Activated gamma-delta T cell treated with anti-CD3 and anti-CD28 coated beads, Interleukin-2, amount 50 U/mL, for 16 hours (primary cell): ENCODE results near the gene ZNF256.
A peak's percentile ranks its signal among the peaks of the same experiment; 100 is the strongest.

ENCODE experiments used
- DNase-seq: peaks from one replicate; pipeline ENCODE4 v3.0.0-alpha.2; 2020; ENCODE audit warnings: low read depth

The ZNF256 gene

DNA sequence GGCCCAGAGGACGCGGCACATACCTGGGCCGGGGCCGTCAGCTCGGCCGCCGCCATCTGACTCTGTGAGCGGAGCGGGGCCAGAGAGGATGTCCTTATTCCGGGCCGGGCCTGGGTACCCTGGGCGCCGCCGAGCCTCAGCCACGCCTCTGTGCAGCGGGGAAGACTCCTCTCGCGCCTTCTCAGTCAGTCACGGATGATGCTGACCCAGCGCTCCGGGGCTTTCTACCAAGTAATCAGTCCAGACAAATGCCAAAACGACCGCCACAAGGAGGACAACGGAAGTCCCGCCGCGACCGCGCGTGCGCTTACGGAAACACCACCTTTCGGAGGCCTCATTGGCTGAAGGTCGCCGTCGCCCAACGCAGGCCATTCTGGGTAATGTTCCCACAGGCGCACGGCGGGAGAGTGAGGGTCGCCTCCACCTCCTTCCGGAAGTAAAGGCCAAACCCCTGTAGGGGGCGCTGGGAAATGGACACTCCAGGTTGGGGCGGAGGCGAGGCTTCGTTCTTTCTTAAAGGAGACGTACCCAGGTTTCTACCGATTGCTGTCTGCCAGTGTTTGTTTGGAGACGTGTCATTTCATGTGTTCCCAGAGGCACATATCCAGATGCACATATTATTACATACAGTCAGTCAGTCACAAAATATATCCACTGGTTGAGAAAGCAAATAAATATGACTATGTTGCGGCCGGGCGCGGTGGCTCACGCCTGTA, at the start of gene ZNF256:
Gene ZNF256 (minus strand): TSS at position 288 of the 716 bp plus-strand sequence. CDS start 232 bp downstream, at position 56.
- DNase-seq: peak; percentile 84

DNA sequence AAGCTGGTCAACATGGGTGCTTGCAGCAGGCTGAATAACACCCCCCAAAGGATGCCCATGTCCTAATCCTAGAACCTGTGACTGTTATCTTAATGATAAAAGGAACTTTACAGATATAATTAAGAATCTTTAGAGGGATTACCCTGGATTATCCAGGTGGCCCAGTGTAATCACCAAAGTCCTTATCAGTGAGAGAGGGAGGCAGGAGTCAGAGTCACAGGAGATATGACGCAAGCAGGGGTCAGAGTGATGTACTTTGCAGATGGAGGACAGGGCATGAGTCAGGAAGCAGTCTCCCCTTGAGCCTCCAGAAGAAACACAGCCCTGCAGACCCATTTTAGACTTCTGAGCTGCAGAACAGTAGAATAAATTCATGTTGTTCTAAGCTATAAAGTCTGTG, 45.3 kb upstream of the ZNF256 start:
- no peak for DNase-seq

GRCh38 chr19:57978586-57979289, 31.2 kb upstream of the ZNF256 start:
- DNase-seq: no peak

GRCh38 chr19:57974434-57974833, 26.9 kb upstream of the ZNF256 start, which contains the start of gene C19orf18:
Gene C19orf18, minus strand, starts transcription at chr19:57974534. Its CDS starts 102 bp downstream, at chr19:57974432.
- no peak for DNase-seq

GRCh38 chr19:57964761-57965160, 17.3 kb upstream of the ZNF256 start:
- DNase-seq: no peak

DNA sequence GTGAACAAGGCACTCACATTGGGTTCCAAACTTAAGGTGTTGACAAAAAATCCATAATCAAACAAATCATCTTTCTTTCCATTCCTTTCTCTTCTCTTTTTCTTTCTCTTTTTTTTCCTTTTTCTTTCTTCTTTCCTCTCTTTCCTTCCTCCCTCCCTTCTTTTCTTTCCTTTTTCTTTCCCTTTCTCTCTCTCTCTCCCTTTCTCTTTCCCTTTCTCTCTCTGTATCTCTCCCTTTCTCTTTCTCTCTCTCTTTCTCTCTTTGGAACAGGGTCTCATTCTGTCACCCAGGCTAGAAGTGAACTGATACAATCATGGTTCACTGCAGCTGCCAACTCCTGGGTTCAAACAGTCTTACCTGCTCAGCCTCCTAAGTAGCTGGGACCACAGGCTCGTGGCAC, 14.3 kb upstream of the ZNF256 start:
- no peak for DNase-seq

DNA sequence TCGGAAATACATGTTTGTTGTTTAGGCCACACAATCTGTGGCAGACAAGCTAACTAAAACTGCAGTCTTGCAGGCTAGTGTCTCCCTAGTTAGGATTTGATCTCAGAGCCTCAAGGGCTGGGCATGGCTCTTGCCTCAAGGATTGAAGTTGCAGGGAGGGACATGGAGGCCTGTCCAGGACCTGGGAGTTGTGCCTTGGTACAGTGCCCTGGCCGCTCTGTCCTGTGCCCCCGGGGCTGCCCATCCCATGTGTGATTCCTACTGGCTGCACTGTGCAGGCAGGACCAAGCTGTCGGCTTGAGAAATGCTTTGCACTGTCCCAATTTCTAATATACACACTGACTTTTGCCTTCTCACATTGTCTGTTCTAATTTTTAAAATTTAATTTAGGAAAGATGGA, 7.5 kb upstream of the ZNF256 start:
- DNase-seq: no peak

DNA sequence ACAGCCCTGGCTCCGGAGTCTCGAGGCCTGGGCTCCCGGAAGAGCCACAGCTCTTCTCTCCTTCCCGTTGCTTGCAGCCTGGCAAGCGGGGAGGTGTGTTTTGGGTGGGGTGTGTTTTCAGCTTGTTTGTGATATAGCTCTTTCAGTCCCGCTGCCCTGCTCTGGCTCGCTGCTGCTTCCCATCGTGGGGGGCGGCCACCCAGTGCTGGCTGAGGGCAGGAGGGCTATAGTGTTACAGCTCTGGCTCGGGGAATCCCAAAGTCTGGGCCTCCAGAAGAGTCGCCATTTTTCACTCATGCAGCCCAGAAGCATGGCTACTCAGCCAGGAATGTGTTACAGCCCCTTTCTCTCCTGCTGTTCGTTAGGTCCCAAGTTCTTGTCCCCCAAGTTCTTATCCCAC, 2.2 kb upstream of the ZNF256 start:
- no peak for DNase-seq

DNA sequence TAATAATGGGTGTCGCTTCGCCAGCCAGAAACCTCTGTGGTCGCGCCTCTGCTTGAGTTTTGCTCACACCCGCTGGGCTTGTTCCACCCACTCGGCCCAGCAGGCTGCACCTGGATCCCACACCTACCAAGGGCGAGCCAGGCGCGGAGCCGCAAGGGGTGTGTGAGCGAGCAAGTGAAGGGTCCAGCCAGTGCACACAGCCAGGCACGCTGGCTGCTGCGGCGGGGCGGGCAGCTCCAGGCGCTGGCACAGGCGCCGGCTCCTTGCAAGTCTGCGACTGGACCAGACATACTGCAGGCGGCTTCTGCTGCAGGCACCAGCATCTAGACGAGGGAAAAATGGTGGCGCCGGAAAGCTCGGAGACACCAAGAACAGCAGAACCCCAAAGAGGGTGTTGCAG, 1.8 kb upstream of the ZNF256 start:
- DNase-seq: no peak

- no peak for DNase-seq
Observed at GRCh38 chr19:57947088-57947418, 453 bp downstream of the ZNF256 start.

DNA sequence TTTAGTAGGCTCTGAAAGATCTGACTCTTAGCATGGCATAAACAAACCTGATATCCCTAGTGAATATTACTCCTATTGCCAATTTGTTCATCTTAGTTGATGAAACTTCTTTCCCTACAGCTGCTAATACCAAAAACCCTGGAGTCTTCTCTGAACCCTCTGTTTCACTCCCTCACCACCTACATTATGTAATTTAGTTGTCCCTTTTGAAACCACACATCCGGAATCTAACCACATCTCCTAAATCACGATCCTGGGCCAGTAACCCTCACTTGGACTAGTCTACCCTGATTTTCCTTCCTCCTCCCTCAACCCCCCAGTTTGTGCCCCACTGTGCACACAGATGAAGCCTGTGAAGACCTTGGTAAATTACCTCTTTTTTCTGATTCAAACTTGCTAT, 1.2 kb downstream of the ZNF256 start:
- no peak for DNase-seq

DNA sequence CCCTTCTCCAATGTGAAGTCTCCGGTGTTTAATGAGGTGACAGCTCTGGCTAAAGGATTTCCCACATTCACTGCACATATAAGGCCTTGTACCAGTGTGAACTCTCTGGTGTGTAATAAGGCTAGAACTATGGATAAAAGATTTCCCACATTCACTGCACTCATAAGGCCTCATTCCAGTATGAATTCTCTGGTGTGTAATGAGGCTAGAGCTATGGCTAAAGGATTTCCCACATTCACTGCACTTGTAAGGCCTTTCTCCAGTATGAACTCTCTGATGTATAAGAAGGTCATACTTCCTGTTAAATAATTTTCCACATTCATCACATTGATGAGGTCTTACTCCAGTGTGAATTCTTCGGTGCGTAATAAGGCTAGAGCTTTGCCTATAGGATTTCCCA, 5.9 kb downstream of the ZNF256 start:
- no peak for DNase-seq

GRCh38 chr19:57935731-57936130, 11.8 kb downstream of the ZNF256 start:
- DNase-seq: no peak

GRCh38 chr19:57934820-57935665, 12.5 kb downstream of the ZNF256 start, which contains the start of gene ZNF418:
Gene ZNF418, minus strand, starts transcription at chr19:57935402. Its CDS starts 1,580 bp downstream, at chr19:57933822.
- peak; percentile 15 for DNase-seq

DNA sequence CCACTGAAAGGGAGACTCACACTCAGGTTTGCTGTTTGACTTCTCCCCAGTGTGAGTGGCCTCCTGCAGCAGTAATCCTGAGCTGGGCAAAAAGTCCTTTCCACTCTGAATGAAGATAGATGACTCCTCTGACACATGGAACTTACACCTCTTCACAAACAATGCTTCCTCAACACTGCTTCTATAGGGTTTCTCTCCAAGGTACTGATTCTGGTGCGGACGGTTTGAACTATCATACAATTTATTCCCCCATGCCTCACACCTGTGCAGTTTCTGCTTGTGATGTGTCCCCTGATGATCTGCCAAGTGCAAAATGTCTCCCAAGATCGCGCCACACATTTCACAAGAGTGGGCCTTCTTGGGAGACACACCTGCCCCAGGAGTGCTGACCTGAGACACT, 19.9 kb downstream of the ZNF256 start:
- DNase-seq: no peak

GRCh38 chr19:57916168-57916995, 31.1 kb downstream of the ZNF256 start, which contains the start of gene ZNF417:
Gene ZNF417, minus strand, starts transcription at chr19:57916592. Its CDS starts 181 bp downstream, at chr19:57916411.
- DNase-seq: peak; percentile 80

DNA sequence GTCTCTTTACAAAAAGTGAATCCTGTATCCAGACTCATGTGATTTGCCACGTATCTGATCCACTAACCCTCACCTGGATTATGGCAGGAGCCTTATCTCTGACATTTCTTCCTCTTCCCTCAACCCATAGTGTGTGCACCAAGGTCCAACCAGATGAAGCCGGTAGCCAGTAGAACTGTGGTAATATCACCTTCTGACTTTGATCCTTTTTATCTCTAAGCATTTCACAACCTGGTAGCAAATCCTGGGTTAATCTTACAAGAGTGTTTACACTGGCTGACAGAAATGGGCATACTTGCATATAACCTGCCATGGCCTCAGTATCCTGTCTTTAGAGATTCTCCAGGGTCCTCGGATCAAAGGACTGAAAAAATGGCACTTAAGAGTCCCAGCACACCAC, 33.0 kb downstream of the ZNF256 start:
- DNase-seq: no peak

- DNase-seq: no peak
Observed at GRCh38 chr19:57907394-57907793, 40.1 kb downstream of the ZNF256 start.

GRCh38 chr19:57905258-57905657, 42.2 kb downstream of the ZNF256 start:
- DNase-seq: no peak

DNA sequence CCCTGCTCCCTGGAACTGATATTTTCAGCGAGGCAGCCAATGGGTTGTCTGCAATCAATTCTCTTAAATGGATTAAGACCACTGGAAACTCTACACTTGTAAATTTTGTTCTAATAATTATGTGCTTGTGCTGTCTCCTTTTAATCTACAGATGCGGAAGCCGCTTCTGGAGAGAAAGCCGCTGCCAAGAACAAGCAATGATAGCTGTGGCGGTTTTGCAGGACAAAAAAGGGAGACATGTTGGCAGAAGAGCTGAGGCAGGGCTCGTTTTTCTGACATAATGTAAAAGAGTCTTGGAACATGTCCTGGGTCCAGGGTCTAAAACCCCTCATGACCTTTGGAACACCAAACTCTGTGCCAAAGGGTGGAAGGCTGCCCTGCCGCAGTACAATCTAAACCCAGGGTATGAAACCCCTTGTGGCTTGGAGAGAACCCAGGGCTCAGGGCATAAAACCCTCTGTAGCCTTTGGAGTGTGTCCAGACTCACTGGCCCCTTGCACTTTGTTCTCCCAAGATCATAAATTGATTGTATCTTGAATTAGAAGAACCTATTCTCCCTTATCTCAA, 43.8 kb downstream of the ZNF256 start:
- no peak for DNase-seq

- DNase-seq: no peak
Observed at GRCh38 chr19:57900311-57900710, 47.2 kb downstream of the ZNF256 start.
